ENCODE results near the gene GBF1.
A peak's percentile ranks its signal among the peaks of the same experiment; 100 is the strongest.

GBF1 gene

DNA sequence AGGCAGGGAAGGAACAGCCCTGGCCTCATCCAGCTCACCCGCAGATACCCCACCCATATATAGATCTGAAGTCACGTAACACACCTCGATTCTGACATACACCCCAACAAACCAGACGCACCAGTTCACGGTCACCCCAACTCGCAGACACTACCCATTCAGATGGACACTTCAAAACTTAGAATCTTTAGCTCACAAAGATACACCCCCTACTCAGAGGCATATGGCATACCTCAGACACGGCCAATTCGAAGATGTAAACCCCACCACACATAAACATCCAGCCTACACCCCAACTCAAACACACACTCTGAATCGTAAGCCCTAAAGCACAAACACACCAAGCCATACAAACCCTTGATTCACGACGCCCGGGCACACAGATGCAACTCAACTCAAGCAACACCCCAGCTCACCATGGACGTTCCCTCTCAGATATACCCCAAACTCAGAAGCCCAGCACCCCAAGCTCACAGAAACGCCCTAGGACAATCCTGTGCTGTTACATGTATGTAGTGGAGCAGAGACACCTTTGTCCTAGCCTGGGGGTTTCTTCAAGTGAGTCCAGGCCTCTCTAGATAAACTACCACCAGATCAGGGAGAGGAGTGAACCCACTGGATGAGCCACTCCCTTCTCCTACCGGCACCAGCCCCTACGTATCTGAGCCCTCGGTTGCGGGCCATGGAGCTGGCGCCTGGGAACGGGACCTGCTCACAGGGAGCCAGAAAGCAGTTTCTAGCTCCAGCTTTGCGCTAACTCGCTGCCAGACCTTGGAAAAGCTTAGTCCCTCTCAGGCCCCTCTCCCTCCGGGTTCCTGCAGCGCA lies 164.5 kb downstream of the GBF1 start:
- no peak for DNase-seq (ENCODE audit: low read depth in 2 of 2)

DNA sequence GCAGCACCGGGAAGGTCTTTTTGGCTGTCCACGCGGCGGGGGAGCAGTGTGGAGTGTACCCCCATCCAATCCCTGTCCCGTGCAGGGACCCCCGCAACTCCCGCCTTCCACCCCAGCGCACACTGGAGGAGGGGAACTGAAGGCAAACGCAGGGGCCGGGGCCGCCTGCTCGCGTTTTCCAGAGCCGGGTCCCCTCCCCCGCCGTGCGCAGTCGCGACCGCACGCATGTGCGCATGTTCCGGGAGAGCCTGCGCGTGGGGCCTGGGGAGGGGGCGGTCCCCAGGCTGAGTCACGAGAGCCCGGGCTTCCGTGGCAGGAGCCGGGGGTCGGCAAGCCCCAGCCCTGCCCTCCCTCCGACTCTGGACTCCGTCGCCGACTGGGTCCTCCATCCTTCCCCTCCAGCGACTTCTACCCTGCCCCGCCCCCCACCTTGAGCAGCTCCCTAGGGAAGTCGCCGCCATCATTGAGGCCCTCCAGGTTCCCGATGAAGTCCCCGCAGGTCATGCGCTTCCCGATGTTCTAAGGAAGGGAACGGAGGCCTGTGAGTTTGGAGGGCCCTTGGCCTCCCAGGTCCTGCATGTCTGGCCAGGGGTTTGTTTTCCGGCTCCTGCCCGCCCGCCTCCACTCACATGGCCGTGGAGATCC lies 165.2 kb downstream of the GBF1 start:
- DNase-seq (ENCODE audit: low read depth in 2 of 2): peak in 1 of 2 donors; percentile 60

DNA sequence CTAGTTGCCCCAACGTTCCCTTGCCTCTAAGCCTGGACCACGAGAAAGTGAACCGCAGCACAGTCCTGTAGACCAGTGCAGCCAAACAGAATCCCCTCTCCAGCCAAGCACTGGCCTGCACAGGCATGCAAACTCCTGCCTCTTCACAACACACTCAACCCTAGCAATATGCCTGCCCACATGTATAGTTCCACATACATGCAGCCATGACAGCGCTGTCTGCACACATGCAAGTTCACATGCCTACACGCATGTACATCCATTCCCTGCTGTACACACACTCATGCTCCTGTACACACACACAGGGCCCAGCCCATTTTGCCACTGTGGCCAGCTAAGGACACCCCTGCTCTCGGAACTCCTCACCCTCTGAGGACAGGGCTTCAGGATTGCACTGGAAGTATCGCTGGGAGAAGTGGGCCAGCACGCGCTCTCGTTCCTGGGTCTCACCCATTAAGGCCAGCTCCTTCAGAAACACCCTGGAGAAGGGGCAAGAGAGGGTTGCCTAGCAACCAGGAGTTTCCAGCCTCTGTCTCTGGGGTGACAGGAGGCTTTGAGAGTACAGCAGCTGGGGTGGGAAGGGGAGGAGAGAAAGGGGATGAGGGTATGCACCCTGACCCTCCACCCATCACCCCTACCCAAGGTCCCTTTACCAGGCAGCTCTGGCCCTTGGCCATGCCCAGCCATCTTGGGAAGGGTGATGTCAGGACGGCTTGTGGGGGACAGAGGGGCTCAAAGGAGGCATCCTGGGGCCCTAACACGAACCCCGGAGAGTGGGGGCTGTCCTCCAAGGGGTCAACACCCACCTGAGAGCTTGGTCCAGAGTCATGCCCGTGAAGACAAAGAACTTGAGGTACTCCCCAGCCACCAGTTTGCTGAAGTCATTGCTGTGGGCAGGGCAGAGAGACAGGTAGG lies 166.3 kb downstream of the GBF1 start:
- no peak for DNase-seq (ENCODE audit: low read depth in 2 of 2)

DNA sequence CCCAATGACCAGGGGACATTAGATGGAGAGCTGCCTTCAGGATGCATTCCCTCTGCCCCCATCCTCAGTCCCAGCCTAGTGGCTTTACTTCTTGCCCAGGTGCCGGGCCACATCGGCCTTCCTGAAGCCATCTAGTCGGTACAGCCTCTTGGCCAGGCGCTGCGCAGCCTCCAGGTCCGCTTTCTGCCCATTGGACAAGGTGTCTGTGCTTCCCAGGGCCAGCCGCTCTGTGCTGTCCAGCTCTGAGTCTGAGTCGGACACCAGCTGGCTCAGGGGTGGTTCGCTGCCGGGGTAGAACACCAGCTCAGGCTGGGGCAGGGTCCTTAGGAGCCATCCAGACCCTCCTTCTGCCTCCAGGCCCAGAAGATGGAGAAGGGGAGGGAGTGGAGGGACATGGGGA lies 167.0 kb downstream of the GBF1 start:
- no peak for DNase-seq (ENCODE audit: low read depth in 2 of 2)

DNA sequence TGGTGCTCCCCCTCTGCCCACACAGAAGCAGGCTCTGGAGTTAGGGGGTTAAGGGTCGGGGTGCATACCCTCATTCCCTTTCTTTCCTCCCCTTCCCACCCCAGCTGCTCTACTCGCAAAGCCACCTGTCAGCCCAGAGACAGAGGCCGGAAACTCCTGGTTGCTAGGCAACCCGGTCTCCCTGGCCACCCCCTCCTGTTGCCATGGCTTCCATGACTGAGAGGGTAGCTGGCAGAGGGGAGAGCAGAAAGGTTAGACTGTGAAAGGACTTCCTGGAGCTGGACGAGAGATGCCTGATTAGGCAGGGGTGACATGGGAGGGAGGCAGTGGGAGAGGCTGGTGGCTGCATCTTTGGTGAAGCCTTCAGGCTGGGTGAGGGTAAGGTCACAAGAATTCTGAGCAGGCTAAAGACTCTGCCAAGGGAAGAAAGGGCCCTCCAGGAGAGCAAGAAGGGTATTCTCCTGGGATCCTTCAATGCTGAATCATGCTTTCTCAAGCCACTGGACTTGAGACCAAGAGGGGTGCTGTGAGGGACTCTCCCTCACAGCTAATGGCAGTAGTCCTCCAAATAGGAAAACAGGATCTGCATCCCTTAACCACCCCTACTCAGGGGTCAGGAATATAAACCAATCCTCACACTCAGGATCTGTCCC lies 167.8 kb downstream of the GBF1 start:
- no peak for DNase-seq (ENCODE audit: low read depth in 2 of 2)

DNA sequence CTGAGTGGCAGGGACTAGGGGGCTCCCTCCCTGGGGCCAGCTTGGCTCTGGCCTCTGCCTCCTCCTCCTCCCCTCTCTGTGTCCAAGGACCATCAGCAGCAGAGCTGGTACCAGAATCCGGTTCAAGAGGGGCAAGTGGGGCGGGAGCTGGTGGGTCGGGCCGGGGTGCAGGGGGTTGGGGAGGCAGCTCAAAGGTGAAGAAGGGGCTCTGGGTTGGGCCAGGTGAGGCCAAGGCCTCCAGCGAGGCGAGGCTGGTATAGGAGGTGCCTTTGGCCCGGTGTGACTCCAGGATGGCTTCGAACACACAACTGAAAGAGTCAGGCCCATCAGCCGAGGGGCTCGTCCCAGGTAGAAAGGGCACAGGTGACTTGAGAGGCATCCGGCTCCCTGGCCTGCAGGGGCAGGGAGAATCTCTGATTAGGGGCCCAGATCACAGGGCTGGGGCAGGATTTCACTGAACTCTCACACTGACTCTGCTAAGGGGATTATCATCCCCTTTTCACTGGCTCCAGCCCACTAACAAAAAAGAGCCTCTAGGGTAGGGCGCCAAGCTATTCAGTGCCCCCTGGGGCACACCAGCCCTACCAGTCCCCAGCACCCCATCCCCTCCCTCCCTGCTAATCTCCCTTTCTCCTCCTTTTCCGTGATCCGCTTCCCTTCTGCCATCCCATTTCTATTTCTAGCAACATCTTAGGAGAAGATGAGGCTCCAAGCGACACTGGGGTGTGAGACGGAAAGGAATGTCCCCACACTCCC lies 168.7 kb downstream of the GBF1 start:
- no peak for DNase-seq (ENCODE audit: low read depth in 2 of 2)

DNA sequence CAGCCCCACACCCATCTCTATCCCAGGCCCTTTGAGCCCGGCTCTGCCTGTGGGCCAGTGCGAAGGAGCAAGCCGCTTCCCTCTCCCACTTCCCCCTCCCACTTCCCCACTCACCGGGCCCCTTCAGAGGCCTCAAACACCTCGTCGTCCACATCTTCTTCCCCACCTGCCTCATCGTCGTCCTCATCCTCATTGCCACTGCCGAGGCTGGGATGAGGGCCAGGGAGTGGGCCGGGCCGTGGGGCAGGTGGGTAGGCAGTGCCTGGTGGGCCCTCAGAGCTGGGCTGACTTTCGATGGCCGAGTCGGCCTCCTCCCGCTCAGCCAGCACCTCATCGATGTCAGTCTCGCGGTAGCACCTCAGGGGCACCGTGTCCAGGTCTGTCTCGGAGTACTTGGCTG lies 169.4 kb downstream of the GBF1 start:
- no peak for DNase-seq (ENCODE audit: low read depth in 2 of 2)

DNA sequence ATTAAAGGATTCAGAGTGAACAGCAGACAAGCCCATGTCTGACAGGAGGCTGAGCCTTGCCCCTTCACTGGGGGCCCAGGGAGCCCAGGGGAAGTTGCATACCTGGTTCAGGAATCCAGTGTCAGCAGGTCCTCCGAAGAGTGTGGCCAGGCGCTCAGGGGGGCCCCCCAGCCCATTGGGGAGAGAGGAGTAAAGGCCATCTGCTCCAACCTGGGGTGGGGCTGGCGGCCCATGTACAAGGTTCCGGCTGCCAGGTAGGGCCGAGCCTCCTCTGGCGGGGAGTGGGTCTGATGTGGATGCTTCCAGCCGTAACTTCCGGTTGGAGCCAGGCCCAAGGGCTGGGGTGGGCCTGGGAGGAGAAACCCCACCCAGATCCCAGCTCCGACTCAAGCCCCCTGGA lies 171.0 kb downstream of the GBF1 start:
- DNase-seq (ENCODE audit: low read depth in 2 of 2): no peak

DNA sequence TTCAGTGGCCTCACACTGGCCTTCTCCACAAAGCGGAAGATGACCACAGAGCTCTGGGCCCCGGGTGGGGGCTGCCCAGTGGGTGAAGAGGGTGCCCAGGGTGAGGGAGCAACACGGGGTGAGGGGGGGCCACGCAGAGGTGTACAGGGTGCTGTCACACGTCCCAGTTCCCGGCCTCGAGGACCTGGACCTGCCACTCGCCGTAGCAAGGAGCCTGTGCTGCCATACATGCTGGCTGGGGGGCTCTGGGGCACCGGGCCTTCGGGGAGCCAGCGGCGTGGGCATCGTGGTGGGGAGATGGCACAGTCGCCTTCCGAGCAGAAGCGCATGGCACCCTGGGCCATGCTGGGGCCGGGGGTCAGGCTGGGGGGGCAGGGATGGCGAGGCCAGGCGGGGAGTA lies 171.4 kb downstream of the GBF1 start:
- DNase-seq (ENCODE audit: low read depth in 2 of 2): no peak

DNA sequence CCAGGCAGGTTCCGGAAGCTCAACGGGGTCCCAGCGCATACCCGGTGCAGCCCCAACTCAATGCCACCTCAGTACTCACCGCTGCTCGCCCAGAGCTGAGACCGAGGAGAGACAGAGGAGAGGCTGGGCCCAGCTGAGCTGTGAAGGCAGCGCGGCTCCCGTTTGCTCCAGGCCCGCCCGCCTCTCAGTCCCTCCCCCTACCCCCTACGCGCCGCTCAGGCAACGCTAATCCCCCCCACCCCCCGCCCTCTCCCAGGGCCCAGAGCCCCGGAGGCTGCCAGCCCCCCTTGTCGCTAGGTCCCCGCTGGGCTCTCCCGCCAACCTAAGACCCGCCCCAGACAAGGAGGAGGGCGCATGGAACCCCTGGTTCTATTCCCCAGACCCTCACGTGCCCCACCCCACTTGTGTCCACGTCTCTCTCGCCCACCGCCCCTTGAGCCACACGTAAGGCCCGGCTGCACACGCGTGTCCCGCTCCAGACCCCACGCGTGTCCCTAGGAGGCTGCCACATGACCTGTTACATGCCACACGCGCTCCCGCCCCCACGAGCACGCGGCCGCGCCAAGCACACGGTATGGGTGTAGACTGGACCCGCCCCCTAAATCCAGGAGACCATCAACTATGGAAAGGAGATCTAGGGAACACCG lies 173.4 kb downstream of the GBF1 start, which contains the start of gene PSD:
Gene PSD (minus strand): TSS at position 164 of the 647 bp plus-strand sequence. CDS start 1,747 bp downstream, outside the sequence.
- DNase-seq (ENCODE audit: low read depth in 2 of 2): no peak

DNA sequence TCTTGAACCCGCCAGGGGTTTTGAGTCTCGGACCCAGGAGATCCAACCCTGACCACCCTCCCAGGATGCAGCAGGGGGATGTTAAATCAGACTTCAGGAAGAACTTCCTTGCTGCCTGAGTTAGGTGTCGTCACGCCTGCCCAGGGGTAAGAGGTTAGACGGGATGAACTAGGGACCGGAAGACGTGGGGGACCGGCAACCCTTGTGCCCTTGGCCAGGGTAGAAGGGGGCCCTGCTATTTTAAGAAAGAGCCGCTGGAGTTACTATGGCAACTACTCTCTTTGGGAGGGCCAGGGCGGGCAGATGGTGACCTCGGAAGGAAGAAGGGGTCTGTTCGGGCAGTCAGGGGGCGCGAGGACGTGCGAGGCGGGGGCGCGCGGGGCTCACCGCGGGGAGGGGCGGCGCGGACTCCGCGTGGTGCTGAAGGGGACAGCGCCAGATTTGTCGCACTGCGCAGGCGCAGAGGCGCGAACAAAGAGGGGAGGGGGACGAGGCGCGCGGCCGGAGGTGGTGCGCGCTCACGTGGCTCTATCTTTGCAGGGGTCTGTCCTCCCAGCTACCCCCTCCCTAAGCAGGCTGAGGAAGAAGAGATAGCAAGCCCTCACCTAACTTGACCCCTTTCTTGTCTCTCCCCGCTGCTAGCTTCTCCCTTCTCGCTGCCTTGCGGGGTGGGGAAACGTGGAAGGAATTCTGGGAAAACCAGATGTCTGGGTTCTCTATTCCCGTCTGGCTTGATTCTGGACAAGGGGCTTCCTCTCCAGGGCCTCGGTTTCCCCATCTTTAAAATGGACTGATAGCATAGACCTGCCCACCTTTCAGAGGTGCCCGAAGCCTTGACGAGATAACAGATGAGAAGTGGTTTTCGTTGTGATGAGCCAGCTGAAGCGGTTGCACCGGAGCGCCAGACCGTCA lies 174.2 kb downstream of the GBF1 start:
- DNase-seq (ENCODE audit: low read depth in 2 of 2): peak in 1 of 2 donors; percentile 60

DNA sequence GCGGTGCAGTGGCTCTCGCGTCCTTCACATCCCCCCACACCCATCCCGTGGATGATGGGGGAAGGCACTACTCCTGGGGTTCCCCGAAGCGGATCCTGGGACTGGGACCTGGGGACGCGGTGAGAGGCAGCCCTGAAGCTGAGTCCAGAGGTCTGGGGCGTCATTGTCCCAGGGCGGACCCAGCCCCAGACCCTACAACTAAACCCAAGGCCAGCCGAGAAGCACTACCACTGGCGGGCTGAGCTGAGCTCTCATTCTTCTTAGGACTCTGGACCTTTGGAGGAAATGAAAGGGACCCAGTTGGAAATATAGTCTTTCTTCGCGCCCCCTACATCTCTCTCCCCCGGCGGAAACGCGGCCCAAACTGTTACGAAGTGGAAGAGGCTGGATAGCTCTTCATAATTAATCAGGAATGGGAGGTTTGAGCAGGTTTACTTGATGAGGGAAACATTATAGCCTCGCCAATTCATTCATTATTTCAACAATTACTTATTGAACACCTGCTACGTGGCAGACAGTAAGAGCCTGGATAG lies 174.9 kb downstream of the GBF1 start:
- no peak for DNase-seq (ENCODE audit: low read depth in 2 of 2)

DNA sequence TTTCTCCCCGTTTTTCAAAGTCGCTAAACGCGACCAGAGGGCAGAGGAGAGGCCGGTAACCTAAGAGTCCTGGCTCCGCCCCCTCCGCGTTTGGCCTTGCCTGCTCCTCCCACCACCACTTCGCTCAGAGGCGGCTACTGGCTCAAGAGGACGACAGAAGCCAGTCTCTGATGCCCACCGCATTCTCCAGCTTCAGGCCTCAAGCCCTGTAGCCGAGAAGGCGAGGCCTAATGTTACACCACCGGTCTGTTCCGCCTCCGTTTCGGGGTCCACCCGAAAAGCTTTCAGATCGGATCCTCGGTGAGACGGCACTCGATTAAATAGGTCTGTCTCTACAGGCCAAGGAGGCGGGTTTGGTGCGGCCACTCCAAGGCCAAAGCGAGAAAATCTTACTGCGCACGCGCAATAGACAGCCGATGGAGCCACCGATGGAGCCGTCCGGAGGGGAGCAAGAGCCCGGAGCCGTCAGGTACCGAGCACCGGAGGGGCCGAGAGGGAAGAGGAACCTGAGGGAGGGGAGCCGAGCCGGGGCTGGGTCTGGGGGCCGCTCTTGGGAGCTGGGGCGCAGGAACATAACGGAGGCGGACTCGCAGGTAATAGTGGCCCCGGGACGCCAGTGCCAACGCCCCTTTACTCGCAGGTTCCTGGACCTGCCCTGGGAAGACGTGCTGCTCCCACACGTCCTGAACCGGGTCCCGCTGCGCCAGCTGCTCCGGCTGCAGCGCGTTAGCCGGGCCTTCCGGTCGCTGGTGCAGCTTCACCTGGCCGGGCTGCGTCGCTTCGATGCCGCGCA lies 175.6 kb downstream of the GBF1 start, which contains the start of gene FBXL15:
Gene FBXL15 (plus strand): TSS at position 123 of the 793 bp plus-strand sequence. CDS start 294 bp downstream, at position 417.
- peak; percentile 90 for DNase-seq (ENCODE audit: low read depth in 2 of 2)

DNA sequence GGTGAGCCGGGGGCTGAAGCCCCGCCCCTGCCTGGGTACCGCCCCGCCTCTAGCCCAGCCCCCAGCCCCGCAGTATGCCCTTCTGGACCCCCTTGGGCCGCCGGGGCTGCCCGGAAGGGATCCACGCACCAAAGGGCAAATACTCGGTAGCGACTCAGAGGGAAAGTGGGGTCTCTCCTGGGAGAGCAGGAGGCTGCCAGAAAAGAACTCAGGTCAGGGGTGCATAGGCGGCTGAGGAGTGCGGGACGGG lies 176.1 kb downstream of the GBF1 start:
- DNase-seq (ENCODE audit: low read depth in 2 of 2): no peak

DNA sequence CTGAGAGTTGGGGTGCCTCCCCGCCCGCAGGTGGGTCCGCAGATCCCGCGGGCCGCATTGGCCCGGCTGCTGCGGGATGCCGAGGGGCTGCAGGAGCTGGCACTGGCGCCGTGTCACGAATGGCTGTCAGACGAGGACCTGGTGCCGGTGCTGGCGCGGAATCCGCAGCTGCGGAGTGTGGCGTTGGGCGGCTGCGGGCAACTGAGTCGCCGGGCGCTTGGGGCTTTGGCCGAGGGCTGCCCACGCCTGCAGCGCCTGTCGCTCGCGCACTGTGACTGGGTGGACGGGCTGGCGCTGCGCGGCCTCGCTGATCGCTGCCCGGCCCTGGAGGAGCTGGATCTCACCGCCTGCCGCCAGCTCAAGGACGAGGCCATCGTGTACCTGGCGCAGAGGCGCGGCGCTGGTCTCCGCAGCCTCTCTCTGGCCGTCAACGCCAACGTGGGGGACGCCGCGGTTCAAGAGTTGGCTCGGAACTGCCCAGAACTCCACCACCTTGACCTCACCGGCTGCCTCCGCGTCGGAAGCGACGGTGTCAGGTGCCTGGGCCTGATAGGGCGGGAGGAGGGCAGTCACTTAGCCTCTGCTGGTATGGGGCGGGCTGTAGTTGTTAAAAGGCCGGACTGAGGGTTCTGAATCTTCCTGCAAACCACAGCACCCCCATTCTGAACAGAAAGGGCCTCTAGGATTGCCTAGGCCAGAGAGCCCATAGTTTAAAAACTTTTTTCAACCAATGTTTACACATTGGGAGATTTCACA lies 176.6 kb downstream of the GBF1 start:
- no peak for DNase-seq (ENCODE audit: low read depth in 2 of 2)

DNA sequence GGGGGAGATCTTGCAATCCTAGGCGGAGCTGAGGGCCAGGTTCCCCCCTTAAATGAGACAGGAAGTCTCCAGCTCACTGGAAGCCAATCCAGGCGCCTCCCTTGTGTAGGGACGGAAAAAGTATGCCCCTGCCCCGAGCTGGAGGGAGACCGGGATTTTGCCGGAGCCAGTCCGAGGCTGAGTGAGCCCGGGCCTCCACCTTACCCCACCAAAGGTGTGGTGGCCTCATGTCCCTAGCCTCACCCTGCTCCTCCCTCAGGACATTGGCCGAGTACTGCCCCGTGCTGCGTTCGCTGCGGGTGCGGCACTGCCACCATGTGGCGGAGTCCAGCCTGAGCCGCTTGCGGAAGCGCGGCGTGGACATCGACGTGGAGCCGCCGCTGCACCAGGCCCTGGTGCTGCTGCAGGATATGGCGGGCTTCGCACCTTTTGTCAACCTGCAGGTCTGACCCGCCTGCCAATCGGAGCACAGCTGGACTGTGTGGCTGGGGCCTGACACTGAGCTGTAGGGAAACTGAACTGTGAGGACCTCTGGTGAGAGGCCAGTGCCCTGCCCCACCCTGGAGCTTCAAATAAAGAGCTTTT lies 177.3 kb downstream of the GBF1 start:
- no peak for DNase-seq (ENCODE audit: low read depth in 2 of 2)

DNA sequence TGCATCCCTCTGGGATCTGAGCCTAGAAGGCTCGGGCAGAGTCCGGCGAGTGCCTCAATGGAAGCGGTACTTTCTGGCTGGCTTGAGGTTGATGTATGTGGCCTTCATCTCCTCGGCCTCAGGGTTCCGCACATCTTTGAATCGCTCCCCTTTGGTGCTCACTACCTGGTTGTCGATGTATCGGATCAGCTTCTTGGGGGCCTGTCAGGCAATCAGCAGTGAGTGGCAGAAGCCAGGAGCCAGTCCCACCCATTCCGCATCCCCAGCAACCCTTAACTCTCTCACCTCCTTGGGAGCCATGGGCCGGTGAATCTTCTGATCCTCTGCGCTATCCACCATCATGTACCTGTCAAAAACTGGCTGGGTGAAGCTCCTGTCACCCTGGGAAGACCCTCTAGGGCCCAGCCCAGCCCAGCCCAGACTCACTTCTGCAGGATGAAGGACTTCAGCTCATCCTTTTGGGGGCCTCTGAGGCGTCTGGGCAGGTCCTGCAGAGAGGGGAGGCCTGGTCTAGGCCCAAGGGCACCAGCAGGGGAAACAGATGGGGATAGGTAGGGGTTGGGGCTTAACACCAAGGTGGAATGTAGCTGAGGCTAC lies 178.1 kb downstream of the GBF1 start:
- no peak for DNase-seq (ENCODE audit: low read depth in 2 of 2)
